C4-2B (cell line): ENCODE data around the gene HDAC7.

Experiments
- CTCF ChIP-seq: fragments of 450-650 bp; conservative IDR thresholded peaks from 2 replicates; pipeline ENCODE4 v1.5.1; 2017; ENCODE audit warnings: mild to moderate bottlenecking
- ZFX ChIP-seq: fragments of 450-650 bp; IDR thresholded peaks from 2 replicates; pipeline ENCODE4 v1.6.1; 2017

- TF ChIP-seq CTCF = no peak
- TF ChIP-seq ZFX = no peak
These were observed 8.6 kb upstream of the HDAC7 start for GRCh38 chr12:47828008-47828975.
